GM18873 (cell line): ENCODE data around the gene DRD4.

ENCODE experiments used
- ATAC-seq: cut with Tn5 transposase; IDR thresholded peaks from one replicate; pipeline ENCODE4 v1.9.1; 2021; ENCODE audit warnings: mild to moderate bottlenecking, moderate library complexity, moderate number of reproducible peaks; ENCODE audit not compliant: unreplicated experiment, low FRiP score

Gene DRD4

GRCh38 chr11:609341-609811 lies 27.7 kb upstream of the DRD4 start:
- no peak for ATAC-seq

DNA sequence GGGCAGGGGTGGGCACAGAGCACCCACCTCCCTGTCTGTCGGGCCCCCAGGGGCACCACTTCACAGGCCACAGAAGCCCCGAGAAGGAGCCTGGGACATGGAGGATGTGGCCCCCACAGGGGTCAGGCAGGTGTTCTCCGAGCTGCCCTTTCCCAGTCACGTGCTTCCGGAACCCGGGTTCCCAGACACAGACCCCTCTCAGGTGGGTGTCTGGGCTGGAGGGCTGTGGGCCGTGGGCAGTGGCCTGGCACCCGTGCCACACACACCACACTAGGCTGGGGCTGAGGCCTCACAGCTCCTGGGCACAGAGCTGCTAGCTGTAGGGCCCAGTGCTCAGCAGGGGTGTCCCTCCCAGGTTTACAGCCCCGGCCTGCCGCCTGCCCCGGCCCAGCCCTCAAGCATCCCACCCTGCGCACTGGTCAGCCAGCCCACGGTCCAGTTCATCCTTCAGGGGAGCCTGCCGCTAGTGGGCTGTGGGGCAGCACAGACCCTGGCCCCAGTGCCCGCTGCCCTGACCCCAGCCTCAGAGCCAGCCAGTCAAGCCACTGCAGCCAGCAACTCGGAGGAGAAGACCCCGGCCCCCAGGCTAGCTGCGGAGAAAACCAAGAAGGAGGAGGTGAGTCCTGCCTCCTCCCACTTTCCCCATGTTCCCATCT lies 26.8 kb upstream of the DRD4 start:
- ATAC-seq, result no peak

- ATAC-seq, result no peak
Measured at GRCh38 chr11:611001-611996, 25.8 kb upstream of the DRD4 start.

GRCh38 chr11:612201-612960 lies 24.7 kb upstream of the DRD4 start:
- ATAC-seq, result no peak

GRCh38 chr11:612961-613300 lies 24.1 kb upstream of the DRD4 start:
- ATAC-seq, result no peak

DNA sequence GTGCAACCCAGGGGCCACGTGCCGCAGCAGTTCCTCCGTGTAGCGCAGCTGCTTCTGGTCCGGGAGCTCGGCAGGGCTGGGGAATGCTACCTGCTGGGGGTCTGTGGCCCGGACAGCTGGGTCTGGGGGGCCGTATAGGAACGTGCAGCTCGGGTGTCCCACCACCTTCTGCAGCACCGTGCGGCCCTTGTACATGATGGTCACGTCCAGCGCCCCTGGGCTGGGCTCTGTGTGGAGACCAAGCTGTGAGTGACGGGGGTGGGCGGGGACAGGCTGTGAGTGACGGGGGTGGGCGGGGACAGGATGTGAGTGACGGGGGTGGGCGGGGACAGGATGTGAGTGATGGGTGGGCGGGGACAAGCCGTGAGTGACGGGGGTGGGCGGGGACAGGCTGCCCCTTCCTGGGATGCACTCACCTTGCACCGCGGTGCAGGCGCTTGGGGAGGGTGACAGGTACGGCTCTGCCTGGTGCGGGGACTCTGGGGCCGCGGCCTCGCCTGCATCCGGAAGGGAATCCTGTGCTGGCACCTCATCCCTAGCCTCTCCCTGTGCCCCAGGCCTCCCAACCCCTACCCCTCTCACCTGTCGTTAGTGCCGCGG lies 23.6 kb upstream of the DRD4 start:
- ATAC-seq, result no peak

- ATAC-seq, result no peak
Measured at GRCh38 chr11:614021-614622, 22.9 kb upstream of the DRD4 start.

DNA sequence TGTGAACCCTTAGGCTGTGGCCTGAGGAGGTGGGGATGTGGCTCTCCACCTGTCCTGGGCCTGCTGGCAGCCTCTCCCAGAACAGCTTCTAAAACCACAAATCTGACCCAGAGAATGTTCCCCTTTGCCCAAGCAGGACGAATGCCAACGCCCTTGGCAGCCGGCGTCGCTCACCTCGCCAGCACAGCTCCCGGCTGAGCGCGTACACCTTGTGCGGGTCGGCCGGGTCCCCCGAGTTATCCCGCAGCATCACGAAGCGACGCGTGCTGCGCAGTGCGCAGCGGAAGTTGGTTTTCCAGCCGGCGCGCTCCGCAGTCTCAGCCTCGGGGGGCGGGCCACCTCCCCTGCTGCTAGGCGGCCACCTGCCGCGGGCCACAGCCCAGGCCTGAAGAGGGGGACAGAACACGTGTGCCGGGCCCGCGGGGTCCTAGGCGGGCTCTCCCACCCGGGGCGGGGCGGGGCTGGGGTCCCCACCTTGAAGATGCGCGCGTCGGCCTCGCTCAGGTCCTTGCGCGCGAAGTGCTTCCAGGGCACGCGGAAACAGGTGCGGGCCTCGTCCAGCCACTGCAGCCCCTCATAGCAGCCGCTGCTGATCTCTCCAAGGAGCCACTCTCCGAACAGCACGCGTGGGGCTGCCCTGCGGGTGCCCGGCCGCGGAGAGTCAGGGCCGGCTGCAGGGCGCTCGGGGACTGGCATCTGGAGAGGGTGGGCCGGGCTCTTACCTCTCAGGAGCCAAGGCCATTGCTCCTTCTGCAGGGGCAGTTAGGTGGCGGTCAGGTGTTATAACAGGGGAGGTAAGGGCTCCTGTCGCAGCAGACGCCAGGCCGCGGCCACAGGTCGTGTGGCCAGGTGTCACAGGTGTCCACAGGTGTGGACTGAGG lies 22.2 kb upstream of the DRD4 start:
- peak; percentile 9 for ATAC-seq

GRCh38 chr11:615504-616319 lies 21.4 kb upstream of the DRD4 start, which contains the start of gene IRF7:
Gene IRF7 (minus strand): TSS chr11:615950. CDS start chr11:615364, 586 bp downstream.
- peak; percentile 62 for ATAC-seq

DNA sequence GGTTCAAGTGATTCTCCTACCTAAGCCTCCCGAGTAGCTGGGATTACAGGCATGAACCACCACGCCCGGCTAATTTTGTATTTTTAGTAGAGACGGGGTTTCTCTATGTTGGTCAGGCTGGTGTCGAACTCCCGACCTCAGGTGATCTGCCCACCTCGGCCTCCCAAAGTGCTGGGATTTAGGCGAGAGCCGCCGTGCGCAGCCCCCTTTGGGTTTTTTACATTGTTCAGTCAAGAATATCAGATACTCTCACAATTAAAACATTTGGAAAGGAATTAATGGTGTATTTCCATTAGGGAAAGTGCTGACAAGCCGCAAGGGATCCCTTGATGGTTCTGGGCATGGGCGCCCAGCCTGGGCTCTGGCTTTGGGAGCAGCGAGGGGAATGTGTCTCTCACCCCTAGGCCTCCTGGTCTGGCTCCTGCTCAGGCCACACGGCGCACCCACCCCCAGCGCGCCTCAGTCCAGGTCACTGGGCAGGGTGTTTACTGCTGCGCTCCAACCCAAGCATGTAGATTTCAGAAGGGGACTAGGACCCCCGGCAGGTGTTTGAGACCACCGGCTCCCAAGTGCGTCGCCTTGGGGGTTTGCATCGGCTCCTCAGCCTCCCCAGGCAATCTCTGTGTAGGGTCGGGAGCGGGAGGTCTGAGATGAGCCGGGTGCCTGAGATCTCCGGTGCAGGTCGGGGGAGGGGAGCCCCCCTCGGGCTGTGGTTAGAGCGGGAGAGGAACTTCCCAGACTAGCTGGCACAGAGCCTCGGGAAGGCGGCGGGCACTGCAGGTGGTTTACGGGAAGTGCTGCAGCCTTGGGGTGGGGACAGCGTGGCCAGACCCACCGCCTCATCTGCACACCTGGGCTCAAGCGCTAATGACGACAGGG lies 20.5 kb upstream of the DRD4 start:
- no peak for ATAC-seq

- ATAC-seq, result no peak
Measured at GRCh38 chr11:617199-617911, 19.7 kb upstream of the DRD4 start.

GRCh38 chr11:617912-618682 lies 19.0 kb upstream of the DRD4 start:
- ATAC-seq, result no peak

- no peak for ATAC-seq
Measured at GRCh38 chr11:618856-619627, 18.0 kb upstream of the DRD4 start.

- ATAC-seq, result no peak
Measured at GRCh38 chr11:619628-620050, 17.4 kb upstream of the DRD4 start.

- no peak for ATAC-seq
Measured at GRCh38 chr11:620201-620600, 16.9 kb upstream of the DRD4 start.
